ENCODE data around the gene STX10. TPM values are rescaled to one million over a fixed set of nuclear protein-coding genes. Genes with fewer than 3 reads are reported as not detected.

The STX10 gene
- total and polyA plus RNA-seq, 2 donors (not counting 3 experiments of a cell fraction or from before 2014, with no cell fraction given): 63.1 to 91.6 TPM

- peaks cover 2% of the 10 kb centered on the region for H4K20me1 ChIP-seq (replicated peaks; ENCODE audit: control insufficient read depth, extremely low read depth, insufficient read depth, low read length)
- peaks cover 83% of the 10 kb centered on the region for H3K79me2 ChIP-seq (ENCODE audit: control insufficient read depth, insufficient read depth, low read length)
- no peaks in the 10 kb centered on the region for H3K4me1 ChIP-seq (ENCODE audit: control insufficient read depth, extremely low read depth, insufficient read depth, low read length)
- H3K36me3 ChIP-seq (ENCODE audit: control insufficient read depth in 2 of 2, extremely low read depth in 1 of 2, insufficient read depth in 2 of 2, low read length in 2 of 2): peaks cover 0 to 4% of the 10 kb centered on the region in 2 experiments
- no peak overlapping the region for H3K27ac ChIP-seq (ENCODE audit: insufficient read depth, low read depth, low read length)
- no TSS peak for BruUV-seq (replicated peaks)
- no peak for FAIRE-seq
- no peaks in the 10 kb centered on the region for H3K9me1 ChIP-seq (replicated peaks; ENCODE audit: control insufficient read depth, extremely low read depth, insufficient read depth, low read length)
- H3K9ac ChIP-seq (replicated peaks; ENCODE audit: extremely low read depth, insufficient read depth, low read length): no peak overlapping the region
- DNase-seq (ENCODE audit: low read depth, low spot score): no peak
- no peak overlapping the region for H2AFZ ChIP-seq (ENCODE audit: low read depth, low read length)
- ChIA-PET CTCF (interaction anchor here (0.8 to 1.6 kb wide), 3 partner anchors 10 to 152 kb away, joined by 3 to 5 read pairs (median 4); no protein-coding TSS in a partner anchor), POLR2A (no interaction called here)
- no peak overlapping the region for H3K4me2 ChIP-seq (ENCODE audit: insufficient read depth, low read length)
- intact Hi-C loops (cut with micrococcal nuclease) (no loop called here), dilution Hi-C loops (cut with MboI; ENCODE audit: extremely low pct_ligation_motif_present, low sequenced_read_pairs) (no loop called here)
- no peaks in the 10 kb centered on the region for H3K9me3 ChIP-seq (replicated peaks; ENCODE audit: control insufficient read depth, insufficient read depth, low read length)
- TF ChIP-seq CTCF (IDR thresholded peaks at IDR 0.05; ENCODE audit: extremely low read depth in 1 of 2, insufficient read depth in 1 of 2, low read depth in 1 of 2, low read length in 2 of 2) (no peak), POLR2AphosphoS5 (IDR thresholded peaks at IDR 0.05; ENCODE audit: insufficient read depth, low read depth, low read length) (no peak), MYC (IDR thresholded peaks at IDR 0.05; ENCODE audit: low read depth, low read length) (no peak), MAX (IDR thresholded peaks at IDR 0.05; ENCODE audit: insufficient read depth, insufficient read length) (no peak), FOS (IDR thresholded peaks at IDR 0.05; ENCODE audit: borderline replicate concordance, insufficient read depth, low read length) (no peak), GATA2 (IDR thresholded peaks at IDR 0.05; ENCODE audit: insufficient read depth, insufficient read length, low read depth, low read length) (no peak), EZH2 (IDR thresholded peaks at IDR 0.05; ENCODE audit: borderline replicate concordance, low read depth, low read length, severe bottlenecking) (no peak), POLR2A (IDR thresholded peaks at IDR 0.05; ENCODE audit: low read depth, low read length) (no peak), JUN (IDR thresholded peaks at IDR 0.05; ENCODE audit: borderline replicate concordance, insufficient read depth, insufficient read length, low read depth) (no peak)
- no peaks in the 10 kb centered on the region for H3K27me3 ChIP-seq (ENCODE audit: control insufficient read depth in 2 of 2, insufficient read depth in 2 of 2, low read length in 2 of 2)
- H3K4me3 ChIP-seq (replicated peaks in 1 of 3; ENCODE audit: insufficient read depth in 1 of 3, low read depth in 1 of 3, low read length in 3 of 3): no peak overlapping the region
Observed at GRCh38 chr19:13129384-13129783, 20.8 kb downstream of the STX10 start.

Data from endothelial cell of umbilical vein (primary cell).